Activated naive CD8-positive, alpha-beta T cell treated with anti-CD3 and anti-CD28 coated beads for 36 hours (primary cell): ENCODE data around the gene OR10A6. TPM values are rescaled to one million over a fixed set of nuclear protein-coding genes. Genes with fewer than 3 reads are reported as not detected.

ENCODE experiments used
- DNase-seq: peaks from one replicate; pipeline ENCODE4 v3.0.0; 2021
- H3K27ac Mint-ChIP-seq: one replicate; pipeline ENCODE4 v1.8.0; 2022; ENCODE audit warnings: mild to moderate bottlenecking, moderate library complexity, mixed read lengths
- H3K27me3 Mint-ChIP-seq: one replicate; pipeline ENCODE4 v1.8.0; 2022; ENCODE audit warnings: mild to moderate bottlenecking, mixed read lengths
- H3K36me3 Mint-ChIP-seq: one replicate; pipeline ENCODE4 v1.8.0; 2021; ENCODE audit warnings: mild to moderate bottlenecking, mixed read lengths
- H3K4me1 Mint-ChIP-seq: one replicate; pipeline ENCODE4 v1.8.0; 2021; ENCODE audit warnings: mixed read lengths
- H3K4me3 Mint-ChIP-seq: one replicate; pipeline ENCODE4 v1.8.0; 2022; ENCODE audit warnings: mild to moderate bottlenecking, moderate library complexity, mixed read lengths
- H3K9me3 Mint-ChIP-seq: one replicate; pipeline ENCODE4 v1.8.0; 2022; ENCODE audit warnings: mixed read lengths
- total RNA-seq, 2 experiments: library from RNA; stranded (reverse); gene quantifications; one replicate each; pipeline ENCODE4 v1.2.3, GENCODE V29; 2021

OR10A6 gene, protein sequence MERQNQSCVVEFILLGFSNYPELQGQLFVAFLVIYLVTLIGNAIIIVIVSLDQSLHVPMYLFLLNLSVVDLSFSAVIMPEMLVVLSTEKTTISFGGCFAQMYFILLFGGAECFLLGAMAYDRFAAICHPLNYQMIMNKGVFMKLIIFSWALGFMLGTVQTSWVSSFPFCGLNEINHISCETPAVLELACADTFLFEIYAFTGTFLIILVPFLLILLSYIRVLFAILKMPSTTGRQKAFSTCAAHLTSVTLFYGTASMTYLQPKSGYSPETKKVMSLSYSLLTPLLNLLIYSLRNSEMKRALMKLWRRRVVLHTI
- not detected for total RNA-seq

DNA sequence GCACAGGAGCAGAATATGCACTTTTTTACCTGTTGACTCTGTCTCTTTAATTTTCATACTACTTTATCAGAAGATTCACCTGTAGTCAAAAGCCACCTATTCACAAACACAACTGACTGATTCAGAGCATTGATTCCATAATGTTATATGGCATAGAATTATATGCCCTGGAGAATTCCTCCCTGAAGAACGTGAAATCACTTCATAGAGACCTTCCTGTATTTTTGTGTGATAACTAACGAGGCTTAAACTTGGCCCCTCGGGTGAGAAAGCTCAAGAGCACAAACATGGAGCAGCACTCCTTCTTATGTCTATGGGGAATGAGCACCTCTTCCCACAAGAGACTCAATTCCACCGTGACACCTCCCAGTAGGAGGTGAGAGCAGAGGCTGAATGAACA is at the start of gene OR10A6:
TSS of gene OR10A6 (minus strand) at position 101 of the 400 bp plus-strand sequence. CDS start 2,606 bp downstream, outside the sequence.
- Mint-ChIP-seq H3K27ac (no peak within 1 kb of the TSS), H3K9me3 (no peaks in the 10 kb centered on the region), H3K4me1 (no peaks in the 10 kb centered on the region), H3K27me3 (peaks cover 58% of the 10 kb centered on the region), H3K4me3 (no peak within 1 kb of the TSS), H3K36me3 (no peaks in the 10 kb centered on the region)
- no peak for DNase-seq

DNA sequence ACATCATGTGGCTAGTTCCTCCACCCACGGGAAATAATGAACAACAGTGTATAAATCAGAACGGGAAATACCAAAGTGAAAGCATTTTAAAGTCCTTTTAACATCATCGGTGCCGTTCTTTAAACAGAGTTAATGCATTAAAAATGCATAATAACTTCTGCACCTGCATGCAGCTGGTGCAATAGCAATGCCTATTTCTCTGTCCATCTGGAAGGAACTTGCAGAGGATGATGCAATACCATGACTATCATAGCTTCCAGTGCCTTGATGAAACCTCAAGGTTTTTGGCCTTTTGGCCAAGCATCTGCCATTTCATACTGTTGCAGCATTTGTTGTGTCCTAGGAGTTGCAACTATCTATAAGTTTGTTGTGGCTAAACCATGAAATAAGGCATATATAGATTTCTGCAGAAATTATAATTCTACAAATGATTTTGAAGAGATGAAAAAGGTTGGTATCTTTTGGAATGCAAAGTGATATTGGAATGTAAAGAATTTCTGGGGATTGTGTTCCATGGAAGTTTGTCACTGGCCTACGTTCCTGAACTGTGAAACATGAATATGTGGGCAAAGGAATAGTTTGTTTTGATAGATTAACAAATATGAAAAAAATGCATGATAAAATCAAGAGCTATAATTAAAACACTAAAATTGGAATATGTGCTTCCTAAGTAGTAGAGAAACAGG is 46.3 kb upstream of the OR10A6 start:
- no peak for DNase-seq
- Mint-ChIP-seq H3K4me3 (no peak overlapping the region), H3K9me3 (no peaks in the 10 kb centered on the region), H3K27ac (no peak overlapping the region), H3K27me3 (no peaks in the 10 kb centered on the region), H3K36me3 (no peaks in the 10 kb centered on the region), H3K4me1 (no peaks in the 10 kb centered on the region)

DNA sequence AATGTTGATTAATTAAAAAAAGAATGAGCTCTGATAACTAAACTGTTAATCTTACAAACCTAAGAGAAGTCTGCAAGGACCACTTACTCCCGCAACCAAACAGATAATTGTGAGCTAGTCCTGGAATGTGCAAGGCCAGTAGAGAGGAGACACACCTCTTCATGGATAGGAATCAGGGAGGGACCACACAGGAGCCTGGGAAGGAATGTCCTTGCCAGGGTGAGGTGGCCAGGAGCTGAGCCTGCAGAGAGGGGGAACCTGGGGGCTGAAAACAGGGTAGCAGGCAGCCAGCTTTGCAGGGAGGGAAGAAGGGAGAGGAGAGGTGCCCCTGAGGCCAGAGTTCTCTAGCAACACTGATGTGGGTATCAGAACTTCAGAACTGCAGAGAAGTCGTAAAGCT is 43.6 kb upstream of the OR10A6 start:
- no peaks in the 10 kb centered on the region for H3K36me3 Mint-ChIP-seq

DNA sequence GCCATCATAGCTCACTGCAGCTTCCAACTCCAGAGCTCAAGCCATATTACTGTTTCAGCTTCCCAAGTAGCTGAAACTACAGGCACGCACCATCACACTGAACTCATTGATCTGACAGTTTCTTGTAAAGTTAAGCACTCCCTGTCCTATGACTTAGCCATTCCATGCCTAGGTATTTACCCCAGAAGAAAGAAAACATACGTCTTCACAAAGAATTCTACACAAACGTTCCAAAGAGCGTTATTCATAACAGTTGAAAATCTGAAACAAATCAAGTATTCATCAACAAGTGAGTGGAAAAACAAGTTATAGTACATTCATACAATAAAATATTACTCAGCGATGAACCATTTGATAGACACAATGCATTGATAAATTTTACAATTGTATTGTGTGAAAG is 41.9 kb upstream of the OR10A6 start:
- H3K9me3 Mint-ChIP-seq, result no peaks in the 10 kb centered on the region
- H3K27me3 Mint-ChIP-seq, result no peaks in the 10 kb centered on the region
- no peak overlapping the region for H3K4me3 Mint-ChIP-seq
- no peaks in the 10 kb centered on the region for H3K4me1 Mint-ChIP-seq
- H3K36me3 Mint-ChIP-seq, result no peaks in the 10 kb centered on the region
- no peak overlapping the region for H3K27ac Mint-ChIP-seq
- no peak for DNase-seq

More for the DNA sequence above, 43.6 kb upstream of the OR10A6 start:
- DNase-seq, result no peak
- no peaks in the 10 kb centered on the region for H3K4me1 Mint-ChIP-seq
- H3K27ac Mint-ChIP-seq, result no peak overlapping the region
- H3K27me3 Mint-ChIP-seq, result no peaks in the 10 kb centered on the region
- no peak overlapping the region for H3K4me3 Mint-ChIP-seq
- H3K9me3 Mint-ChIP-seq, result no peaks in the 10 kb centered on the region

DNA sequence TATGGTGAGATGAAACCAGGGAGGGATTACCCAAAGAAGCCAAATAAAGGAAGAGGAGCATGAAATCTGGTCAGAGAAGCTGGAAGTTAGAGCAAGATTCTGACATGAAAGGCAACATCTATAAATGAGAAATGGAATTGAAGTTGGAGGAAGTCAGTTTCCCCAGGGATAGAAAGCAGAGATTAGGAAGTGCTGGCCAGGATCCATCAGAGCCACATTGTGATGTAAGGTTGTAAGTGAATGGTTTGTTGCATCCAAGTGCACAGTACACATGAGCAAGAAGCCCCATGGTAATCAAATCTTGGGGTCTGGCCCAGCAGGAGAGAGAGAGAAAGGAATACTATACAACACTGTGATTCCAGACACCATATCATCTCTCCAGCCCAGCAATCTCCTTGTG is 40.8 kb upstream of the OR10A6 start:
- no peaks in the 10 kb centered on the region for H3K4me1 Mint-ChIP-seq
- no peaks in the 10 kb centered on the region for H3K9me3 Mint-ChIP-seq
- peaks cover 2% of the 10 kb centered on the region for H3K27me3 Mint-ChIP-seq
- no peak overlapping the region for H3K27ac Mint-ChIP-seq
- no peaks in the 10 kb centered on the region for H3K36me3 Mint-ChIP-seq
- H3K4me3 Mint-ChIP-seq, result no peak overlapping the region
- no peak for DNase-seq

DNA sequence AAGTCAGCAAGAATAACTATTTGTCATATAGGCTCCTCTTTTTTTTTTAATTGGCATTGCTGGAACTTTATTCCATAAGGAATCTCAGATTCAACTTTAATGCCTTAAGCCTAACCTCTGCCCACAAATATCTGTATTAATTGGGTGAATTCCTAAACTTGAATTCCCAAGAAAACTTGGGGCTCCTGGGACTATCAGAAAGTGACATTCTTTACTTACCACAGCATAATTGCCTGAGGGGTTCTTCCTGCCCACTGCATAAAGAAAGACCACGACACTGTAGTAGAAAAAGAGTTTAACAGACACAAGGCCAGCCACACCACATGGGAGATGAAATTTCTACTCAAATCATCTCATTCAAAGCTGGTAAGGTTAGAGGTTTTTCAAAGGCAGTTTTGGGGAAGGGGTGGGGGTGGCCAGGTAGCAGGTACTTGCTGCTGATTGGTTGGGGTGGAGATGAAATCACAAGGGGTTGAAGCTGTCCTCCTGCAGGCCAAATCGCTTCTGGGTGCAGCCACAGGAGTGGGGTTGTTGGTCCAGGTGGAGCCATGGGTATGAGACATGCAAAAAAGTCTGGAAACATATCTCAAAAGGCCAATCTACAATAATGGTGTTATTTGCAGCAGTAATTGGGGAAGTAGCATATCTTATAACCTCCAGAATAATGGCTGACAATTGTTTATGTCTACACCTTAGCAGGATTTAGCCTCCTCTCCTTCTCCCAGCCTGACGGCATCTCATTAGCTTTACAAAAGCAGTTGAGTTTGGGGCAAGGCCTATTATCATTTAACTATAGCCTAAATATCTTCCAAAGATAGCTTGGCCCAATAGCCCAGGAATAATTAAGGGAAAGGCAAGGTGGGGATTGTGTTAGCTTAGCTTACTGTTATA is 38.9 kb upstream of the OR10A6 start:
- Mint-ChIP-seq H3K4me1 (no peaks in the 10 kb centered on the region), H3K9me3 (no peaks in the 10 kb centered on the region), H3K27ac (no peak overlapping the region), H3K27me3 (peaks cover 4% of the 10 kb centered on the region), H3K4me3 (no peak overlapping the region), H3K36me3 (no peaks in the 10 kb centered on the region)
- no peak for DNase-seq

DNA sequence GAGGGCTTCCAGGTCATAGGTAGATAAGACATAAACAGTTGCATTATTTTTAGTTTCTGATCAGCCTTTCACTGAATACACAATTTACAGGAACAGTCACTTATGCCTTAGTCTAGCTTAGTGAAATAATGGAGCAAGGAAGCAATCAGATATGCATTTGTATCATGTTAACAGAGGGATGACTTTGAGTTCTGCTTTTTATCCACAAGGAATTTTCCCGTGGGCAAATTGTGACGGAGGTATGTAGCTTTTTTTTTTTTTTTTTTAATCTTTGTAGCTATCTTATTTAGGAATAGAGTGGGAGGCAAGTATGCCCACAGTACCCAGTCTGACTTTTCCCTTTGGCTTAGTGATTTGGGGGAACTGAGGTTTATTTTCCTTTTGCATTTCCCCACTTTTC is 37.6 kb upstream of the OR10A6 start:
- H3K27ac Mint-ChIP-seq, result no peak overlapping the region
- no peak overlapping the region for H3K4me3 Mint-ChIP-seq
- no peaks in the 10 kb centered on the region for H3K9me3 Mint-ChIP-seq
- H3K4me1 Mint-ChIP-seq, result no peaks in the 10 kb centered on the region
- no peak for DNase-seq
- no peaks in the 10 kb centered on the region for H3K36me3 Mint-ChIP-seq
- peaks cover 4% of the 10 kb centered on the region for H3K27me3 Mint-ChIP-seq

DNA sequence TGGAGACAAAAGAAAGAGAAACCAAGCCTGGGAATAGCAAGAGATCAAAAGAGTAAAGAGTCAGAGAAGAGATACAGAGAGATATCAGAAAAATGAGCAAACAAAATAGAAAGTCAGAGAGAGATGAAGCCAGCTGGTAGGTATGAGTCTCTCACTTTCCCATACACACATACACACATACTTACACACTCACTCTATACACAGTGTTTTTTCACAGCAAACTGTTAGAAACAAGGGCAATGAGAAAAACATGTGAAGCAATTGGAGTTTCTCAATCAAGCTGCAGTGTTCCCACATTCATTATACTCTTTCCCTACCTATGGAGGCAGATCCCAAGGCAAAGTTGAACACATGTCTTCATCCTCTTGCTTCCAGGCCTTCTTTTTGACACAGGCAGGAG is 36.8 kb upstream of the OR10A6 start:
- DNase-seq, result no peak
- no peaks in the 10 kb centered on the region for H3K4me1 Mint-ChIP-seq
- H3K9me3 Mint-ChIP-seq, result no peaks in the 10 kb centered on the region
- H3K36me3 Mint-ChIP-seq, result no peaks in the 10 kb centered on the region
- no peak overlapping the region for H3K27ac Mint-ChIP-seq
- peaks cover 4% of the 10 kb centered on the region for H3K27me3 Mint-ChIP-seq
- no peak overlapping the region for H3K4me3 Mint-ChIP-seq

DNA sequence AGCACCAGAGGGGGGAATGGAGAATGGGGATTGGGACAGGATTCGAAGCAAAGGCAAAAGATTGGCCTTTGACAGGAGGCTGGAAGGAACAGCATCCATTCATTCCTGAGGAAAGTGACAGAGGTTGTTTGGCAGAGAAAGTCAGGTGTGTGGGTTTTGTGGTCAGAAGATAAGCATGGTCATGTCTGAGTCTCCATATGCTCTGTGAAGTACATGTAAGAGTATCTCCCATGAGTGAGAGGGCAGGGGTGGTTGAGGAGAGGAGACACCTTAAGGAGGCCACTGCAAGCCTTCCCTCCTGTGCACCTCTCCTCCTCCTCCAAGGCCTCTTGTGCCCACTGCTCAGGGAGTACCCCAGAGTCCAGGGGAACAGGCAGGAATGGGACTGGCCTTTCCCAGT is 36.0 kb upstream of the OR10A6 start:
- no peak for DNase-seq
- peaks cover 4% of the 10 kb centered on the region for H3K27me3 Mint-ChIP-seq
- H3K36me3 Mint-ChIP-seq, result no peaks in the 10 kb centered on the region
- H3K27ac Mint-ChIP-seq, result no peak overlapping the region
- H3K9me3 Mint-ChIP-seq, result no peaks in the 10 kb centered on the region
- H3K4me1 Mint-ChIP-seq, result no peaks in the 10 kb centered on the region
- H3K4me3 Mint-ChIP-seq, result no peak overlapping the region

DNA sequence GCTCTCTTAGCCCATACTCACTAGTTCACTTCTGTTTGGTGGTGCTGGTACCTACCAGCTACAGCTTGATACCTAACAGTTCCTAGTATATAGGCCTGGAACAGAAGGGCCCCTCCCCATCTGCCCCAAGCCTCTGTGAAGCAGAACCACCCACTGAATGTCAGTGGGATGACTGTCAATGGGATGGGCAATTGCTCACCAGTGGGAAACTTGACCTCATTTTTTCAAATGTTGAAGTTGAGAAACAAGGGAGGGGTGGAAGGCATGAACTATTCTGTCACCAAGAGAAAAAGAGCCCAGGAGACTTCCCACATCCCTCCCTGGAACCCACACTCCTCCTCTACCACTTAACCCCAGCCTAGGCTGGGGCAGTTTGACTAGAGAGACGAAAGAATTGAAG is 34.3 kb upstream of the OR10A6 start, which contains the start of gene NLRP10:
TSS of gene NLRP10 (minus strand) at position 62 of the 400 bp plus-strand sequence. CDS start 1,952 bp downstream, outside the sequence.
- no peaks in the 10 kb centered on the region for H3K9me3 Mint-ChIP-seq
- no peak within 1 kb of the TSS for H3K4me3 Mint-ChIP-seq
- no peaks in the 10 kb centered on the region for H3K4me1 Mint-ChIP-seq
- H3K27ac Mint-ChIP-seq, result no peak within 1 kb of the TSS
- H3K27me3 Mint-ChIP-seq, result peaks cover 13% of the 10 kb centered on the region
- H3K36me3 Mint-ChIP-seq, result no peaks in the 10 kb centered on the region
- no peak for DNase-seq

DNA sequence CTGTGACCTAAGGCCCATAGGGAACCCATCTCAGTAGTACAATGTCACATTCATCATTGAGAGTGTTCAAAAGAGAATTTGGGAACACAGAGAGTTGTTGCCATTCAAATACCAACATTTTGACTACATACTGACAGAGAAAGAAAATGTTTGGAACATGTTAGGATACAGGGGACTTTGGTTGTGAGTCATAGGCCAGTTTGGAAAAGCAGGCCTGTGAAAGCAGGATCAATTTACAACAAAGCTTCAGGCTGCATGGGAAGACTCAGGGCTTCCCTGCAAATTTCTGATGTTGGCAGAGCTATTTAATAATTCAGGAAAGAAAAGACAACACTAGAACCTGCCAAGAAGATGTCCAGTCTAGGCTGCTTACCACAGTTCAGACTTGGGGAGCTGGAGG is 33.8 kb upstream of the OR10A6 start:
- no peaks in the 10 kb centered on the region for H3K36me3 Mint-ChIP-seq
- DNase-seq, result no peak
- H3K9me3 Mint-ChIP-seq, result no peaks in the 10 kb centered on the region
- H3K4me3 Mint-ChIP-seq, result no peak overlapping the region
- H3K27me3 Mint-ChIP-seq, result peaks cover 14% of the 10 kb centered on the region
- no peaks in the 10 kb centered on the region for H3K4me1 Mint-ChIP-seq
- no peak overlapping the region for H3K27ac Mint-ChIP-seq

DNA sequence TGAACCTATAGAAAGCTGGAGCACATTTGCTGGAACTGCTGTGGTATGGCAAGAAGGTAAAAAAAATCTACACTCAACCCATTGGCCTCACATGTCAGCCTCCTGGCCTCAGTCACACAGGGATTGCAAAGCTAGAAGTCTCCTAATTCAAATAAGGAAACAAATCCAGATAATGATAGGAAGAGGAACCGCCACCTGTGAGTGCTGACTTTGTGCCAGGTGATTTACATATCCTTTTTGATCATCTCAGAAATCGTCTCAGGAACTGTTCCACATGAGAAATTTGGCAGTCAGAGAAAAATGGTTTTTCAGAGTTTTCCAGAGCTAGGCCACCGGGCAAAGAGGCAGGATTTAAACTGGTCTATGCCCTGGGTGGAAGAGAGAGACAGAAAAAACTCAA is 33.2 kb upstream of the OR10A6 start:
- Mint-ChIP-seq H3K4me1 (no peaks in the 10 kb centered on the region), H3K4me3 (no peak overlapping the region), H3K36me3 (no peaks in the 10 kb centered on the region), H3K9me3 (no peaks in the 10 kb centered on the region), H3K27ac (no peak overlapping the region), H3K27me3 (peaks cover 21% of the 10 kb centered on the region)
- no peak for DNase-seq

DNA sequence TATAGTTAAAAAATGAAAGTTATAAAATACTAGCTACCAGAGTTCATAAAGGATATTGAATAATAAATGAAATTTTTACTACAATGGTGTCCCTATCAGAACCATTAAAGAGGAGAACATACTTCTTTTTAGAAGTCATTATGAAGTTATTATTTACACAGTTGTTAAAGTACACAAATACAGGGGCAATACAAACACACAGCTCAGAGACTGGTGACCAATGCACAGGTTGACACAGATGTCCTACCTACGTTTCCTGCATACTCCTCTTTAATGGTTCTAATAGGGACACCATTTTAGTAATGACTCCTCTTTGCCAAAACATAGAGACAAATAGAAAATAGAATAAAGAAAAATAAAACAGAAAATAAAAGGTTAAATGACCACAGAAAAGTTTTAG is 24.1 kb upstream of the OR10A6 start:
- H3K9me3 Mint-ChIP-seq, result peaks cover 2% of the 10 kb centered on the region
- H3K27ac Mint-ChIP-seq, result no peak overlapping the region
- no peak for DNase-seq
- H3K36me3 Mint-ChIP-seq, result no peaks in the 10 kb centered on the region
- no peaks in the 10 kb centered on the region for H3K4me1 Mint-ChIP-seq
- H3K27me3 Mint-ChIP-seq, result peaks cover 19% of the 10 kb centered on the region
- no peak overlapping the region for H3K4me3 Mint-ChIP-seq

DNA sequence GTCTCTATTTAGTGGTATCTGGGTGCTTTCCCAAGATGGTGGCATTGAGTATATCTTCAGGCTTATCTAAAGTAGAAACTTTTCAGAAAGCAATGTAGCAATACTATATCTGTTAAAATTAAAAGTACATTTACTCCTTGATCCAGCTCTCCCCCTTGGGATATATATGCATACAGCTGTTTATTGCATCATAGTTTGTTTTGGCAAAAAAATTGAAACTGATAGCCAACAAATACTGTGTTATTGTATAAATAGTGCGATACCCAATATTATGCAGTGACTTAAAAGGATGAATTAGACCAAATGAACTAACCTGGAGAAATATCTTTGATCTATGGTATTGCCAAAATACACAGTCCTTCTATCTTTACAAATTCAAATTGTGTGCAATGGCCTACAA is 18.9 kb upstream of the OR10A6 start:
- no peaks in the 10 kb centered on the region for H3K4me1 Mint-ChIP-seq
- H3K36me3 Mint-ChIP-seq, result no peaks in the 10 kb centered on the region
- peaks cover 29% of the 10 kb centered on the region for H3K27me3 Mint-ChIP-seq
- no peak for DNase-seq
- H3K4me3 Mint-ChIP-seq, result no peak overlapping the region
- H3K9me3 Mint-ChIP-seq, result no peaks in the 10 kb centered on the region
- H3K27ac Mint-ChIP-seq, result no peak overlapping the region

DNA sequence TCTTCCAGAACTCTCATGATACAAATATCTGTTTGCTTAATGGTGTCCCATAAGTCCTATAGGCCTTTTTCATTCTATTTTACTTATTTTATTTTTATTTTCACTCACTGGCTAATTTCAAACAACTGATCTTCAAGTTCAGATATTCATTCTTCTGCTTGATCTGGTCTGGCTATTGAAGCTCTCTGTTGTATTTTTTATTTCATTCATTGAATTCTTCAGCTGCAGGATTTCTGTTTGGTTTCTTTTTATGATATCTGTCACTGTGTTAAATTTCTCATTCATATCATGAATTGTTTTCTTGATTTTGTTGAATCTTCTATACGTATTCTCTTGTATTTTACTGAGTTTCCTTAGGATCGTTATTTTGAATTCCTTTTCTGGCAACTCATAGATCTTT is 13.1 kb upstream of the OR10A6 start:
- DNase-seq, result no peak
- peaks cover 23% of the 10 kb centered on the region for H3K27me3 Mint-ChIP-seq
- H3K36me3 Mint-ChIP-seq, result no peaks in the 10 kb centered on the region
- H3K27ac Mint-ChIP-seq, result no peak overlapping the region
- no peaks in the 10 kb centered on the region for H3K4me1 Mint-ChIP-seq
- H3K4me3 Mint-ChIP-seq, result no peak overlapping the region
- H3K9me3 Mint-ChIP-seq, result peaks cover 18% of the 10 kb centered on the region
